SU-DHL-6 (cell line): Measurements from ENCODE around the gene SUV39H2.
"Not testable (repeated sequence)": the region's sequence is repeated elsewhere in the genome, so short reads cannot be mapped to it uniquely, and the experiment has no call there.

ENCODE experiments used
- H2AFZ ChIP-seq: fragments of 200-600 bp; sonication (generic); 2 replicates; pipeline ENCODE4 v1.6.1; 2014; ENCODE audit warnings: low read depth, mild to moderate bottlenecking, moderate library complexity, mixed read lengths, antibody characterized with exemption, low read length; ENCODE audit not compliant: severe bottlenecking
- H3F3A ChIP-seq: fragments of 200-600 bp; shearing (Covaris generic); 2 replicates; pipeline ENCODE4 v1.6.0; 2016; ENCODE audit warnings: antibody characterized with exemption, mild to moderate bottlenecking; ENCODE audit not compliant: insufficient read depth
- H3K27ac ChIP-seq: fragments of 200-600 bp; sonication (generic); 2 replicates; pipeline ENCODE4 v1.5.1; 2016; ENCODE audit warnings: low read depth, mild to moderate bottlenecking, low read length, moderate library complexity, mixed read lengths
- H3K27me3 ChIP-seq: fragments of 200-600 bp; sonication (generic), shearing (Covaris generic); 2 replicates; pipeline ENCODE4 v1.6.0; 2014; ENCODE audit warnings: mild to moderate bottlenecking, low read length
- H3K36me3 ChIP-seq: fragments of 200-600 bp; sonication (generic); 2 replicates; pipeline ENCODE4 v1.6.1; 2014; ENCODE audit warnings: mild to moderate bottlenecking, low read length, mixed read lengths
- H3K4me2 ChIP-seq: fragments of 300-600, 200-600 bp; shearing (Covaris generic), sonication (generic); 2 replicates; pipeline ENCODE4 v1.6.0; 2014; ENCODE audit warnings: low read length, low read depth, mild to moderate bottlenecking; ENCODE audit not compliant: poor library complexity, severe bottlenecking
- H3K4me3 ChIP-seq: fragments of 200-600 bp; sonication (generic); 2 replicates; pipeline ENCODE4 v1.5.1; 2014; ENCODE audit warnings: antibody characterized with exemption, low read length, mild to moderate bottlenecking, mixed read lengths; ENCODE audit not compliant: insufficient read depth, poor library complexity, severe bottlenecking
- H3K79me2 ChIP-seq: fragments of 200-600 bp; sonication (generic); 2 replicates; pipeline ENCODE4 v1.6.1; 2014; ENCODE audit warnings: mild to moderate bottlenecking, low read length, moderate library complexity; ENCODE audit not compliant: insufficient read depth
- H3K9ac ChIP-seq: fragments of 200-600 bp; sonication (generic); 2 replicates; pipeline ENCODE4 v1.7.0; 2014; ENCODE audit warnings: mild to moderate bottlenecking, low read length
- H3K9me2 ChIP-seq: fragments of 200-600 bp; sonication (generic); replicated peaks from 2 replicates; pipeline ENCODE4 v1.6.1; 2014; ENCODE audit warnings: low read length; ENCODE audit not compliant: insufficient read depth
- H3K9me3 ChIP-seq: fragments of 200-600 bp; sonication (generic); 2 replicates; pipeline ENCODE4 v1.6.1; 2014; ENCODE audit warnings: low read length, mixed read lengths; ENCODE audit not compliant: insufficient read depth
- H4K20me1 ChIP-seq: fragments of 200-600 bp; sonication (generic); 2 replicates; pipeline ENCODE4 v1.6.1; 2014; ENCODE audit warnings: low read depth, mild to moderate bottlenecking, antibody characterized with exemption, low read length, moderate library complexity, mixed read lengths
- CTCF ChIP-seq: fragments of 200-600 bp; sonication (generic); IDR thresholded peaks from one replicate; pipeline ENCODE4 v1.5.1; 2017; ENCODE audit warnings: antibody characterized with exemption, mild to moderate bottlenecking, low read length, moderate library complexity; ENCODE audit not compliant: insufficient read depth, poor library complexity, severe bottlenecking
- EZH2phosphoT487 ChIP-seq: fragments of 200-600 bp; sonication (generic), shearing (Covaris generic); conservative IDR thresholded peaks from 2 replicates; pipeline ENCODE4 v1.6.1; 2018; ENCODE audit warnings: mild to moderate bottlenecking, antibody characterized with exemption, low read length, moderate library complexity, mixed read lengths

SUV39H2 gene

GRCh38 chr10:14860791-14861190 is 17.9 kb upstream of the SUV39H2 start:
- H2AFZ ChIP-seq: no peak overlapping the region
- H3K27me3 ChIP-seq: no peaks in the 10 kb centered on the region
- no peak overlapping the region for H3K9ac ChIP-seq
- no peak overlapping the region for H3K4me3 ChIP-seq
- H3K4me2 ChIP-seq: no peak overlapping the region
- no peaks in the 10 kb centered on the region for H3K9me2 ChIP-seq
- H3K9me3 ChIP-seq: no peaks in the 10 kb centered on the region
- H3K79me2 ChIP-seq: no peaks in the 10 kb centered on the region
- H4K20me1 ChIP-seq: no peaks in the 10 kb centered on the region
- no peak overlapping the region for H3K27ac ChIP-seq
- no peaks in the 10 kb centered on the region for H3F3A ChIP-seq
- peaks cover 10% of the 10 kb centered on the region; the same call in 1 of the 2 replicates for H3K36me3 ChIP-seq
- TF ChIP-seq CTCF: no peak
- no peak for TF ChIP-seq EZH2phosphoT487

DNA sequence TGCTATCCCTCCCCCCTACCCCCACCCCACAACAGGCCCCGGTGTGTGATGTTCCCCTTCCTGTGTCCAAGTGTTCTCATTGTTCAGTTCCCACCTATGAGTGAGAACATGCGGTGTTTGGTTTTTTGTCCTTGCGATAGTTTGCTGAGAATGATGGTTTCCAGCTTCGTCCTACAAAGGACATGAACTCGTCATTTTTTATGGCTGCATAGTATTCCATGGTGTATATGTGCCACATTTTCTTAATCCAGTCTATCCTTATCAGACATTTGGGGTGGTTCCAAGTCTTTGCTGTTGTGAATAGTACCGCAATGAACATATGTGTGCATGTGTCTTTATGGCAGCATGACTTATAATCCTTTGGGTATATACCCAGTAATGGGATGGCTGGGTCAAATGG is 14.2 kb upstream of the SUV39H2 start:
- H3K4me3 ChIP-seq, H3K27ac ChIP-seq, H2AFZ ChIP-seq, H4K20me1 ChIP-seq, H3K9ac ChIP-seq, H3K79me2 ChIP-seq, H3K9me3 ChIP-seq, H3K9me2 ChIP-seq, H3K4me2 ChIP-seq, H3K27me3 ChIP-seq: not testable (repeated sequence)
- Histone ChIP-seq H3F3A (peaks cover 10% of the 10 kb centered on the region; the same call in 1 of the 2 replicates), H3K36me3 (peaks cover 19% of the 10 kb centered on the region; the same call in 1 of the 2 replicates)

DNA sequence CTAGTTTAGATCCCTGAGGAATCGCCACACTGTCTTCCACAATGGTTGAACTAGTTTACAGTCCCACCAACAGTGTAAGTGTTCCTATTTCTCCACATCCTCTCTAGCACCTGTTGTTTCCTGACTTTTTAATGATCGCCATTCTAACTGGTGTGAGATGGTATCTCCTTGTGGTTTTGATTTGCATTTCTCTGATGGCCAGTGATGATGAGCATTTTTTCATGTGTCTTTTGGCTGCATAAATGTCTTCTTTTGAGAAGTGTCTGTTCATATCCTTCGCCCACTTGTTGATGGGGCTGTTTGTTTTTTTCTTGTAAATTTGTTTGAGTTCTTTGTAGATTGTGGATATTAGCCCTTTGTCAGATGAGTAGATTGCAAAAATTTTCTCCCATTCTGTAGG is 13.8 kb upstream of the SUV39H2 start:
- not testable (repeated sequence) for H3K9me2 ChIP-seq, H4K20me1 ChIP-seq, H3K4me3 ChIP-seq, H3K9me3 ChIP-seq, H3K79me2 ChIP-seq, H3K4me2 ChIP-seq, H3K27ac ChIP-seq, H3K9ac ChIP-seq, H3K27me3 ChIP-seq, H2AFZ ChIP-seq
- Histone ChIP-seq H3K36me3 (peaks cover 23% of the 10 kb centered on the region; the same call in 1 of the 2 replicates), H3F3A (peaks cover 10% of the 10 kb centered on the region; the same call in 1 of the 2 replicates)

DNA sequence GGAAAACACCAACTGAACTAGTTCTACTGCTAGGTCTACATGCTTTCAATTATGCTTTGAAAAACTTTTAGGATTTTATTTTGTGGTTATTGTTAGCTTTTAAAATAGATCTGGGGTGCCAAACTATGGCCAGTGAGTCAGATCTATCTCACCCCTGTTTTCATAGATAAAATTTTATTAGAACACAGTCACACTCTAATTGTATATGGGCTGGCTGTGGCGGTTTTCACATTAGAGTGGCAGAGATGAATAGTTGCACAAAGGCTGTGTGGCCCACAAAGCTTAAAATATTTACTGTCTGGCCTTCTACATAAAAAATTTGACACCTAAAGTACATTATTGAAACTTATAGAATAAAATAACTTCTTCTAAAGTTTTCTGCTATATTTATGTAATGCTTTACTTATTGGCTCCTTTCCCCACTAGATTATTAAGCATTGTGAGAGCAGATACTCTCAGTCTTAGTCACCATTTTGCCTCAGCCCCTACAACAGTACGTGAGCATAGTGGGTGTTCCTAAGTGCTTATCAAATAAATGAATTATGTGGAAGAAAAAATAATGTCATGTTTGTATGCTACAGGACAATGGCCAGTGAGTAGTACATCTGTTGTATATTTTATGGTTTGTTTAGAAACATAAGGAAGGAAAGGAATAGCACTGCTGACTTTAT is 5.4 kb upstream of the SUV39H2 start:
- Histone ChIP-seq H3K4me3 (no peak overlapping the region), H3K9me2 (no peaks in the 10 kb centered on the region), H3F3A (peaks cover 26% of the 10 kb centered on the region), H3K79me2 (peaks cover 21% of the 10 kb centered on the region), H3K9ac (no peak overlapping the region), H3K9me3 (no peaks in the 10 kb centered on the region), H3K27ac (no peak overlapping the region), H4K20me1 (no peaks in the 10 kb centered on the region), H2AFZ (no peak overlapping the region), H3K36me3 (peaks cover 28% of the 10 kb centered on the region), H3K27me3 (no peaks in the 10 kb centered on the region), H3K4me2 (no peak overlapping the region)
- TF ChIP-seq EZH2phosphoT487 (no peak), CTCF (no peak)
